SK-N-SH (cell line): ENCODE data around the gene PRR27.

ENCODE experiments used
- CTCF ChIP-seq: fragments of 200-600 bp; sonication (generic); IDR thresholded peaks from 2 replicates; pipeline ENCODE4 v1.6.1; 2017; ENCODE audit warnings: antibody characterized with exemption, mild to moderate bottlenecking, moderate library complexity
- EP300 ChIP-seq, 2 experiments: IDR thresholded peaks; 2 replicates each; pipeline versions ENCODE4 v1.4.0 to v1.6.1; 2012; ENCODE audit warnings: borderline replicate concordance in 1 of 2, low read depth in 1 of 2, low read length in 1 of 2
- EZH2phosphoT487 ChIP-seq: fragments of 200-600 bp; sonication (generic); IDR thresholded peaks from 2 replicates; pipeline ENCODE4 v1.6.1; 2017; ENCODE audit warnings: low read depth, mixed run types, mild to moderate bottlenecking, antibody characterized with exemption, moderate library complexity, borderline replicate concordance
- POLR2AphosphoS5 ChIP-seq: IDR thresholded peaks from 2 replicates; pipeline ENCODE4 v1.6.1; 2012; ENCODE audit warnings: low read depth, low read length
- RCOR1 ChIP-seq: fragments of 150-350 bp; IDR thresholded peaks from 2 replicates; pipeline ENCODE4 v1.6.1; 2017; ENCODE audit warnings: antibody characterized with exemption, low read length
- RFX5 ChIP-seq: IDR thresholded peaks from 2 replicates; pipeline ENCODE4 v1.6.1; 2012; ENCODE audit warnings: mild to moderate bottlenecking, improper control_type of control experiment, low read length
- RXRA ChIP-seq: IDR thresholded peaks from 2 replicates; pipeline ENCODE4 v1.4.0; 2012; ENCODE audit warnings: low read depth, mild to moderate bottlenecking, borderline replicate concordance
- TCF12 ChIP-seq: IDR thresholded peaks from 2 replicates; pipeline ENCODE4 v1.4.0; 2012
- TF ChIP-seq, protein P1 (sequence below): IDR thresholded peaks from 2 replicates; pipeline ENCODE4 v1.6.1; 2012; ENCODE audit warnings: mild to moderate bottlenecking, low read depth, low read length, moderate library complexity

GRCh38 chr4:70158576-70158975 is 4.5 kb downstream of the PRR27 start:
- TF ChIP-seq RFX5 = no peak
- no peak for TF ChIP-seq POLR2AphosphoS5
- no peak for TF ChIP-seq RXRA
- TF ChIP-seq, protein P1, sequence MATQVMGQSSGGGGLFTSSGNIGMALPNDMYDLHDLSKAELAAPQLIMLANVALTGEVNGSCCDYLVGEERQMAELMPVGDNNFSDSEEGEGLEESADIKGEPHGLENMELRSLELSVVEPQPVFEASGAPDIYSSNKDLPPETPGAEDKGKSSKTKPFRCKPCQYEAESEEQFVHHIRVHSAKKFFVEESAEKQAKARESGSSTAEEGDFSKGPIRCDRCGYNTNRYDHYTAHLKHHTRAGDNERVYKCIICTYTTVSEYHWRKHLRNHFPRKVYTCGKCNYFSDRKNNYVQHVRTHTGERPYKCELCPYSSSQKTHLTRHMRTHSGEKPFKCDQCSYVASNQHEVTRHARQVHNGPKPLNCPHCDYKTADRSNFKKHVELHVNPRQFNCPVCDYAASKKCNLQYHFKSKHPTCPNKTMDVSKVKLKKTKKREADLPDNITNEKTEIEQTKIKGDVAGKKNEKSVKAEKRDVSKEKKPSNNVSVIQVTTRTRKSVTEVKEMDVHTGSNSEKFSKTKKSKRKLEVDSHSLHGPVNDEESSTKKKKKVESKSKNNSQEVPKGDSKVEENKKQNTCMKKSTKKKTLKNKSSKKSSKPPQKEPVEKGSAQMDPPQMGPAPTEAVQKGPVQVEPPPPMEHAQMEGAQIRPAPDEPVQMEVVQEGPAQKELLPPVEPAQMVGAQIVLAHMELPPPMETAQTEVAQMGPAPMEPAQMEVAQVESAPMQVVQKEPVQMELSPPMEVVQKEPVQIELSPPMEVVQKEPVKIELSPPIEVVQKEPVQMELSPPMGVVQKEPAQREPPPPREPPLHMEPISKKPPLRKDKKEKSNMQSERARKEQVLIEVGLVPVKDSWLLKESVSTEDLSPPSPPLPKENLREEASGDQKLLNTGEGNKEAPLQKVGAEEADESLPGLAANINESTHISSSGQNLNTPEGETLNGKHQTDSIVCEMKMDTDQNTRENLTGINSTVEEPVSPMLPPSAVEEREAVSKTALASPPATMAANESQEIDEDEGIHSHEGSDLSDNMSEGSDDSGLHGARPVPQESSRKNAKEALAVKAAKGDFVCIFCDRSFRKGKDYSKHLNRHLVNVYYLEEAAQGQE = no peak
- no peak for TF ChIP-seq EZH2phosphoT487
- TF ChIP-seq TCF12 = no peak
- no peak for TF ChIP-seq RCOR1
- TF ChIP-seq EP300 (IDR thresholded peaks at IDR 0.05; ENCODE audit: borderline replicate concordance in 1 of 2, low read depth in 1 of 2, low read length in 1 of 2) = no peak
- TF ChIP-seq CTCF = no peak
